NCI-H2029 (cell line): Measurements from ENCODE around the gene KYAT1.
"Not testable (repeated sequence)": the region's sequence is repeated elsewhere in the genome, so short reads cannot be mapped to it uniquely, and the experiment has no call there.

Experiments used
- DNase-seq: peaks from one replicate; lab custom pipeline; 2025; lab: John Stamatoyannopoulos, UW

Gene KYAT1

GRCh38 chr9:128885376-128885775 is 3.6 kb upstream of the KYAT1 start:
- DNase-seq, result no peak

- no peak for DNase-seq
Measured at GRCh38 chr9:128884164-128884563, 2.4 kb upstream of the KYAT1 start.

GRCh38 chr9:128882677-128883603 is 1.2 kb upstream of the KYAT1 start:
- no peak for DNase-seq

- peak; percentile 10 for DNase-seq
Measured at GRCh38 chr9:128877852-128878251, 3.9 kb downstream of the KYAT1 start.

DNA sequence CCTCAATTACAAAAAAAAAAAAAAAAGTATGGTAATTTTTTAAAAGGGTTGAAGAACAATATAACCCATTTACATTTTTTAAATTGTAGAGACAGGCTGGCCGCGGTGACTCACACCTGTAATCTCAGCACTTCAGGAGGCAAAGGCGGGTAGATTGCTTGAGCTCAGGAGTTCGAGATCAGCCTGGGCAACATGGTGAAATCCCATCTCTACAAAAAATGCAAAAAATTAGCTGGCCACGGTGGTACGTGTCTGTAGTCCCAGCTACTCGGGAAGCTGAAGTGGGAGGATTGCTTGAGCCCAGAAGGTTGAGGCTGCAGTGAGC is 10.8 kb downstream of the KYAT1 start:
- not testable (repeated sequence) for DNase-seq

GRCh38 chr9:128870128-128870940 is 11.4 kb downstream of the KYAT1 start:
- no peak for DNase-seq

- DNase-seq, result peak; percentile 48
Measured at GRCh38 chr9:128863647-128864046, 18.1 kb downstream of the KYAT1 start.

DNA sequence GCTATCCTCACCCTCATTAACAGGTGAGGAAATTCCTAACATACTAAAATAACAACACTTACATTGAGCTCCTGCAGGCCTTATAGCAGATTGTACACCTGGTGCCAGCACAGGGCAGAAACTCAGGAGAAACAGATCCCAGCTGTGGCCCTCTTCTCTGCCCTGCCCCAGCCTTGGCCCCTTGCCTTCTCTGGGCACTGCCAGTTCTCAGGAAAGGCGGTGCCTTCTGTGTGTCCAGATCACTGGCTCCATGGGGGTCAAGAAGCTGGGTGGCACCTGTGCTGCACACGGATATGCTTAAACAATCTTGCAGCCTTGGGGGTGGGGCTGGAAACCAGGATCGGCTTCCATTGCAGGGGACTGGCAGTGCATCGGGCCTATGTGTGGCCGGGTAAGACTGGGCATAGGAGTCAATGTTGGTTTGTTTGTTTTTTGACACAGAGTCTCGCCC is 19.3 kb downstream of the KYAT1 start:
- no peak for DNase-seq

GRCh38 chr9:128861501-128861900 is 20.2 kb downstream of the KYAT1 start:
- no peak for DNase-seq

GRCh38 chr9:128860937-128861336 is 20.8 kb downstream of the KYAT1 start:
- no peak for DNase-seq

DNA sequence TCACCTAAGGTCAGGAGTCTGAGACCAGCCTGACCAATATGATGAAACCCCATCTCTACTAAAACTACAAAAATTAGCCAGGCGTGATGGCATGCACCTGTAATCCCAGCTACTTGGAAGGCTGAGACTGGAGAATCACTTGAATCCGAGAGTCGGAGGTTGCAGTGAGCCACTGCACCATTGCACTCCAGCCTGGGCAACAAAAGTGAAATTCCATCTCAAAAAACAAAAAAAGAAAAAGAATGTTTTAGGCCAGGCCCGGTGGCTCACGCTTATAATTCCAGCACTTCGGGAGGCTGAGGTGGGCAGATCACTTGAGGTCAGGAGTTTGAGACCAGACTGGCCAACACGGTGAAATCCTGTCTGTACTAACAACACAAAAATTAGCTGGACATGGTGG is 23.3 kb downstream of the KYAT1 start:
- DNase-seq, result not testable (repeated sequence)

DNA sequence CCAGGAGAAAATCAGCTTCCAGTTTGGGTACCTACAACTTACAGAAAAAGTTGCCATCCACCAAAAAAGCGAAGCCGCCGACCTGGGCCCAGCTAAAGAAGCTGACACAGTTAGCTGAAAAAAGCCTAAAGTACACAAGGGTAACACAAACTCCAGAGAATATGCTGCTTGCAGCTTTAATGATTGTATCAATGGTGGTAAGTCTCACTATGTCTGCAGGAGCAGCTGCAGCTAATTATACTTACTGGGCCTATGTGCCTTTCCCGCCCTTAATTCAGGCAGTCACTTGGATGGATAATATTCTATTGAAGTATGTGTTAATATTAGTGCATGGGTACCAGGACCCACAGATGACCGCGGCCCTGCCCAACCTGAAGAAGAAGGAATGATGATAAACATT is 27.3 kb downstream of the KYAT1 start:
- DNase-seq, result not testable (repeated sequence)

DNA sequence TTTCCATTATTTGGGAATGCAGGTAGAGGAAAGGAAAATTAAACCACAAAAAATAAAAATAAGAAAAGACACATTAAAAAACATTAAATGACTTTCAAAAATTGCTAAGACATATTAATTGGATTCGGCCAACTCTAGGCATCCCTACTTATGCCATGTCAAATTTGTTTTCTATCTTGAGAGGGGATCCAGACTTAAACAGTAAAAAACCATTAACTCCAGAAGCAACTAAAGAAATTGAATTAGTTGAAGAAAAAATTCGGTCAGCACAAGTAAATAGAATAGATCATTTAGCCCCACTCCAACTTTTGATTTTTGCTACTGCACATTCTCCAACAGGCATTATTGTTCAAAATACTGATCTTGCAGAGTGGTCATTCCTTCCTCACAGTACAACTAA is 29.1 kb downstream of the KYAT1 start:
- DNase-seq, result not testable (repeated sequence)

- DNase-seq, result not testable (repeated sequence)
Measured at GRCh38 chr9:128851779-128852600, 29.8 kb downstream of the KYAT1 start.

- not testable (repeated sequence) for DNase-seq
Measured at GRCh38 chr9:128851024-128851423, 30.7 kb downstream of the KYAT1 start.

- no peak for DNase-seq
Measured at GRCh38 chr9:128847803-128848202, 33.9 kb downstream of the KYAT1 start.

- DNase-seq, result no peak
Measured at GRCh38 chr9:128846680-128847030, 35.1 kb downstream of the KYAT1 start.

DNA sequence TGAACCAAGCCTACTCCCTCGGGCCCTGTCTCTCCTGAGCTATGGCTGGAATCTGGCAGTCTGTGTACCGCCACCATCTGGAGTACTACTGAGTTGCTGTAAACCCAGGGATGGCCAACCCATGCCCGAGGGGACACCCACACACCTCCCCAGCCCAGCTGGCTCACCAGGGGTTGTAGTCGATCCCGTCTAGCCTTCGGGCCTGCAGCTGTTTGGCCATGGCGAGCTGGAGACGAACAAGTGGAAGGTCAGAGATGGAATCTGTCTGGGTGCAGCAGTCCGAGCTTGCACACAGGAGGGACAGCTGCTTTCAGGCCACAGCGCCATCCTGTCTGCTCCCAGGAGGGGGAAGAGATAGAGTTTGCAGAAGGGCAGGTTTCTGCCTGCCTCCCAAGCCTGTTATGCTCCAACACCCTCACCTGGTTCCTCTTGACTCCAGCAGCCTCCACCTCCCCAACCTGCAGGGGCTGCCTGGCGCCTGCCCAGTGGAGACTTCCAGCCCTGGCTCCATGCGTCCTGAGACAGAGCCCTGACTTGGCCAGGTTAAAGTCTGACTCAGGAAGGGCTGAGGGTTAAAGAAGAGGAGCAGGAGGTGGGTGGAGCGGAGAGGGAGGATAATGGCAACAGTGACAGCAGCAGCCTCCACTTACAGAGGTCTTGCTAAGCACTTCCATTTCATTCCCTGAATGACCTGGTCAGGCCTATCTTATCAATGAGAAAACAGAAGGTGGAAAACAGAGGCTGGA is 36.4 kb downstream of the KYAT1 start:
- DNase-seq, result no peak

GRCh38 chr9:128843171-128843570 is 38.6 kb downstream of the KYAT1 start:
- not testable (repeated sequence) for DNase-seq

DNA sequence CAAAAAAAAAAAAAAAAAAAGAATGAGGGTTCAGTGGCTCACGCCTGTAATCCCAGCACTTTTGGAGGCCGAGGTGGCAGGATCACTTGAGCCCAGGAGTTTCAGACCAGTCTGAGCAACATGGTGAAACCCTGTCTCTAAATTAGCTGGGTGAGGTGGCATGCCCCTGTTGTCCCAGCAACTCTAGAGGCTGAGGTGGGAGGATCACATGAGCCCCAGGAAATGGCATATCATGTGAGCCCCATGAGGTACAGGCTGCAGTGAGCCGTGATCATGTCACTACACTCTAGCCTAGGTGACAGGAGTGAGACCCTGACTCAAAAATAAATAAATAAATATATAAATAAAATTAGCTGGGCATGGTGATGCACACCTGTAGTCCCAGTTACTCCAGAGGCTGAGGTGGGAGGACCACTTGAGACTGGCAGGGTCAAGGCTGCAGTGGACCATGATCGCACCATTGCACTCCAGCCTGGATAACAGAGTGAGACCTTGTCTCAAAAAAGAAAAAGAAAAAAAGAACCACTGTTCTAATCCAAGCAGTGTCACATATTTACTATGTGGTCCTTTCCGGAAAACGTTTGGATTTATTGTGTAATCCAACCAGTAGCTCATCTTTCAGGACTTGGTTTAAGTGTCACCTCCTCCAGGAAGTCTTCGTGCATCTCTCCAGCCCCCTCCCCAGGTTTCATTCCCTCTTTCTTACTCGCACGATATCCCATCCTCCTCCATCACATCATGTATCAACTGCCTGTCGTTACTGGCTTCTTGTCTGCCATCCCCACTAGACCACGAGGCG is 39.9 kb downstream of the KYAT1 start:
- no peak for DNase-seq

- no peak for DNase-seq
Measured at GRCh38 chr9:128840524-128840923, 41.2 kb downstream of the KYAT1 start.
